ENCODE data around the gene B4GALNT1. TPM values are rescaled to one million over a fixed set of nuclear protein-coding genes. Genes with fewer than 3 reads are reported as not detected.
"Not testable (repeated sequence)": the region's sequence is repeated elsewhere in the genome, so short reads cannot be mapped to it uniquely, and the experiment has no call there.

B4GALNT1 gene
- total RNA-seq, 1 donor from 2014 or later: 21.4 TPM

DNA sequence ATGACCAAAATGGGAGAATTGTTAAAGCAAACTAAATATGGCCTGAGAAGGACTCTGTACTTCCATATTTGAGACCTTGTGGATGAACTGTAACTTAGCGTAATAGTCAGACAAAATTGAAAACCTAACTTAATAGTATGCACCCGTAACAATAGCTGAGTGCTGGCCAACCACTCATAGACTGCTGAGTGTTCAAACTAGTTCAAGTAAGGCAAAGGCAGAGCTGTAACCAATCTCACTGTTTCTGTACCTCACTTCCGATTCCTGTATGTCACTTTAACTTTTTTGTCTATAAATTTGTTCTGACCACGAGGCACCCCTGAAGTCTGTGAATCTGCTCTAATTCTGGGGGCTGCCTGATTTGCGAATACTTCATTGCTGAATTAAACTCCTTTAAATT lies 33.9 kb upstream of the B4GALNT1 start:
- Mint-ChIP-seq H3K9me3 (ENCODE audit: low read depth) (peaks cover 3% of the 10 kb centered on the region), H3K36me3 (ENCODE audit: low read depth) (no peaks in the 10 kb centered on the region), H3K27ac (ENCODE audit: unreplicated experiment) (no peak overlapping the region), H3K27me3 (ENCODE audit: low read depth) (peaks cover 9% of the 10 kb centered on the region), H3K4me1 (ENCODE audit: low read depth) (no peaks in the 10 kb centered on the region), H3K4me3 (ENCODE audit: unreplicated experiment) (no peak overlapping the region)
- no peak for DNase-seq (ENCODE audit: low spot score)
- TF ChIP-seq, protein P1, sequence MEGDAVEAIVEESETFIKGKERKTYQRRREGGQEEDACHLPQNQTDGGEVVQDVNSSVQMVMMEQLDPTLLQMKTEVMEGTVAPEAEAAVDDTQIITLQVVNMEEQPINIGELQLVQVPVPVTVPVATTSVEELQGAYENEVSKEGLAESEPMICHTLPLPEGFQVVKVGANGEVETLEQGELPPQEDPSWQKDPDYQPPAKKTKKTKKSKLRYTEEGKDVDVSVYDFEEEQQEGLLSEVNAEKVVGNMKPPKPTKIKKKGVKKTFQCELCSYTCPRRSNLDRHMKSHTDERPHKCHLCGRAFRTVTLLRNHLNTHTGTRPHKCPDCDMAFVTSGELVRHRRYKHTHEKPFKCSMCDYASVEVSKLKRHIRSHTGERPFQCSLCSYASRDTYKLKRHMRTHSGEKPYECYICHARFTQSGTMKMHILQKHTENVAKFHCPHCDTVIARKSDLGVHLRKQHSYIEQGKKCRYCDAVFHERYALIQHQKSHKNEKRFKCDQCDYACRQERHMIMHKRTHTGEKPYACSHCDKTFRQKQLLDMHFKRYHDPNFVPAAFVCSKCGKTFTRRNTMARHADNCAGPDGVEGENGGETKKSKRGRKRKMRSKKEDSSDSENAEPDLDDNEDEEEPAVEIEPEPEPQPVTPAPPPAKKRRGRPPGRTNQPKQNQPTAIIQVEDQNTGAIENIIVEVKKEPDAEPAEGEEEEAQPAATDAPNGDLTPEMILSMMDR (IDR thresholded peaks at IDR 0.05): no peak

DNA sequence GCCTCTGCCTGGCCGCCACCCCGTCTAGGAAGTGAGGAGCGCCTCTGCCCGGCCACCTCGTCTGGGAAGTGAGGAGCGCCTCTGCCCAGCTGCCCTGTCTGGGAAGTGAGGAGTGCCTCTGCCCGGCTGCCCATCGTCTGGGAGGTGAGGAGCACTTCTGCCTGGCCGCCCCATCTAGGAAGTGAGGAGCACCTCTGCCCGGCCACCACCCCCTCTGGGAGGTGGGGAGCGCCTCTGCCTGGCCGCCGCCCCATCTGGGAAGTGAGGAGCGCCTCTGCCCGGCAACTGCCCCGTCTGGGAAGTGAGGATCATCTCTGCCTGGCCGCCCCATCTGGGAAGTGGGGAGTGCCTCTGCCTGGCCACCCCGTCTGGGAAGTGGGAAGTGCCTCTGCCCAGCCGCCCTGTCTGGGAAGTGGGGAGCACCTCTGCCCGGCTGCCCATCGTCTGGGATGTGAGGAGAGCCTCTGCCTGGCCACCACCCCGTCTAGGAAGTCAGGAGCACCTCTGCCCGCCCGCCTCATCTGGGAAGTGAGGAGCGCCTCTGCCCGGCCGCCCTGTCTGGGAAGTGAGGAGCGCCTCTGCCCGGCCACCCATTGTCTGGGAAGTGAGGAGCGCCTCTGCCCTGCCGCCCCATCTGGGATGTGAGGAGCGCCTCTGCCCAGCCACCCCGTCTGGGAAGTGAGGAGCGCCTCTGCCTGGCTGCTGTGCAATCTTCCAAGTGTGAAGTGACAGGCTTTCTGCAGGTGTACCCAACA lies 32.2 kb upstream of the B4GALNT1 start:
- not testable (repeated sequence) for H3K27ac Mint-ChIP-seq (ENCODE audit: unreplicated experiment); H3K27me3 Mint-ChIP-seq (ENCODE audit: low read depth); H3K36me3 Mint-ChIP-seq (ENCODE audit: low read depth); H3K9me3 Mint-ChIP-seq (ENCODE audit: low read depth); H3K4me3 Mint-ChIP-seq (ENCODE audit: unreplicated experiment); H3K4me1 Mint-ChIP-seq (ENCODE audit: low read depth)
- peak; percentile 94 for DNase-seq (ENCODE audit: low spot score)

DNA sequence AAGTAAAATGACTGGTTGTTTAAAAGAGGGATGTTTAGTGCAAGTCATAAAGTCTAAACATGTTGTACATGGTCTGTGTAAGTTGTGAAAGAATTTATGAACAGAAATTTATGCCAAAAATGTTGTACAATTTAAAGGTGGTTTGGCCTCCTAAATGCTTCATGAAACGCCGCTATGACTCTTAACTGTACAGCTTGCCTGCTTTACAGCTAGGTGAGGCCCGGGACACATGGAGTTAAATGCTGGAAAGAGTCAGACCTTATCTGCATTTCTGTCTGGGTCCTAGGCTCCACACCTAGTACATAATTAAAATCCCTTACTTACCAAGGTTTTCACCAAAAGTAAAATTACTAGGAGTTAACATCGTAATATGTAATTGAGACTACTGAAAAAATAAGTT lies 28.4 kb upstream of the B4GALNT1 start:
- Mint-ChIP-seq H3K36me3 (ENCODE audit: low read depth) (no peaks in the 10 kb centered on the region), H3K27ac (ENCODE audit: unreplicated experiment) (no peak overlapping the region), H3K4me3 (ENCODE audit: unreplicated experiment) (no peak overlapping the region), H3K4me1 (ENCODE audit: low read depth) (no peaks in the 10 kb centered on the region), H3K9me3 (ENCODE audit: low read depth) (peaks cover 10% of the 10 kb centered on the region), H3K27me3 (ENCODE audit: low read depth) (peaks cover 15% of the 10 kb centered on the region)
- DNase-seq (ENCODE audit: low spot score): no peak
- TF ChIP-seq, protein P1 (IDR thresholded peaks at IDR 0.05): no peak

DNA sequence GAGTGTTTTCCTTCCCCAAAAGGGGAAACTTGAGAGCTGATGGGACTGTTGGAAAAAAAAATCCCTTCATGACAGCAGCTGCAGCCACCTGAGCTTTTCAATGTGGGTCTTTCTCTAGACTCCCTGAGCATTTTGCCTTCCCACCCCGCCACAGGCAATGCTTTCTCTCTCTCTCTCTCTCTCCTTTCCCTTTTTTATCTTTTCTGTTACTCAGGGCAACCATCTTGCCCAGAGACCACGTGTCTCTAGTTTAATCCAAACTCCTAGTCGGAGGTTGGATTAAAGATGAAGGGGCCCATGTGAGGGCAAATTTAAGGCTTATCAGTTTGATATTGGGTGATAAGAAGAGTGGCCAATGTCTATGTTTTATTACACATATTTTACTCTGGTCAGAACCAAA lies 25.9 kb upstream of the B4GALNT1 start:
- no peak overlapping the region for H3K4me3 Mint-ChIP-seq (ENCODE audit: unreplicated experiment)
- TF ChIP-seq, protein P1 (IDR thresholded peaks at IDR 0.05): no peak
- H3K9me3 Mint-ChIP-seq (ENCODE audit: low read depth): peaks cover 10% of the 10 kb centered on the region
- no peak overlapping the region for H3K27ac Mint-ChIP-seq (ENCODE audit: unreplicated experiment)
- H3K36me3 Mint-ChIP-seq (ENCODE audit: low read depth): no peaks in the 10 kb centered on the region
- DNase-seq (ENCODE audit: low spot score): no peak
- H3K4me1 Mint-ChIP-seq (ENCODE audit: low read depth): no peaks in the 10 kb centered on the region
- peaks cover 22% of the 10 kb centered on the region for H3K27me3 Mint-ChIP-seq (ENCODE audit: low read depth)

DNA sequence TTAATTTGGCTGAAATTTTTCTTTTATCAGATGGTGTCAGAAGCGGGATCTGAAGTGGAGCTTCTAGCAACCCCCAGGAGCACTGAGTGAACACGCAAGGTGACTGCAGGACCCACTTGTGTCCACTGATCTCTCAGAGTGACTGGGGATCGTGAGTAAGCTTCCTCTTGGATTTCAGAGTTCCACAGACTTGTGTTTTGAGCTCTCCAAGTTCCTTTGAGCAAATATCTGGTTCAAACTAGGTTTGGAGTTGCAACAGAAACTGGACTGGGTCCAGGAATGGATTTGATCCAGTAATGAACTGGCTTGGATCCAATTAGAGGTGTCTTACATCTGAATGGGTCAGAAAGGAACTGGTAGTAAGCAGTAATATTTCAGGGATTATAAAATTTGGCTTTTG lies 24.7 kb upstream of the B4GALNT1 start:
- no peak overlapping the region for H3K4me3 Mint-ChIP-seq (ENCODE audit: unreplicated experiment)
- no peak for DNase-seq (ENCODE audit: low spot score)
- TF ChIP-seq, protein P1 (IDR thresholded peaks at IDR 0.05): no peak
- peaks cover 24% of the 10 kb centered on the region for H3K27me3 Mint-ChIP-seq (ENCODE audit: low read depth)
- H3K9me3 Mint-ChIP-seq (ENCODE audit: low read depth): peaks cover 12% of the 10 kb centered on the region
- no peaks in the 10 kb centered on the region for H3K4me1 Mint-ChIP-seq (ENCODE audit: low read depth)
- H3K27ac Mint-ChIP-seq (ENCODE audit: unreplicated experiment): no peak overlapping the region
- no peaks in the 10 kb centered on the region for H3K36me3 Mint-ChIP-seq (ENCODE audit: low read depth)

DNA sequence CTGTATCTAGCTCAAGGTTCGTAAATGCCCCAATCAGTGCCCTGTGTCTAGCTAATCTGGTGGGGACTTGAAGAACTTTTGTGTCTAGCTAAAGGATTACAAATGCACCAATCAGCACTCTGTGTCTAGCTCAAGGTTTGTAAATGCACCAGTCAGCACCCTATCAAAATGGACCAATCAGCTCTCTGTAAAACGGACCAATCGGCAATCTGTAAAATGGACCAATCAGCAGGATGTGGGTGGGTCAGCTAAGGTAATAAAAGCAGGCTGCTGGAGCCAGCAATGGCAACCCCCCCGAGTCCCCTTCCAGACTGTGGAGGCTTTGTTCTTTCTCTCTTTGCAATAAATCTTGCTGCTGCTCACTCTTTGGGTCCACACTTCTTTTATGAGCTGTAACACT lies 23.4 kb upstream of the B4GALNT1 start:
- not testable (repeated sequence) for H3K4me3 Mint-ChIP-seq (ENCODE audit: unreplicated experiment); DNase-seq (ENCODE audit: low spot score); H3K27ac Mint-ChIP-seq (ENCODE audit: unreplicated experiment); H3K4me1 Mint-ChIP-seq (ENCODE audit: low read depth); H3K36me3 Mint-ChIP-seq (ENCODE audit: low read depth)
- Mint-ChIP-seq H3K9me3 (ENCODE audit: low read depth) (peaks cover 10% of the 10 kb centered on the region), H3K27me3 (ENCODE audit: low read depth) (peaks cover 24% of the 10 kb centered on the region)
